Peyer's patch (tissue), 4 donors: ENCODE results near the gene ADAMTS18.

Experiments
- CTCF ChIP-seq, 6 experiments: fragments of 450-650 bp in 4 of 6; fragments of 200-600 bp in 2 of 6; sonication (generic) in 1 of 6; IDR thresholded peaks; one replicate each; pipeline ENCODE4 v1.5.1; 2017 to 2019; ENCODE audit warnings: antibody characterized with exemption in 6 of 6, mild to moderate bottlenecking in 3 of 6, moderate library complexity in 1 of 6
- POLR2A ChIP-seq, 2 donors: fragments of 450-650 bp; IDR thresholded peaks; one replicate each; pipeline ENCODE4 v1.5.1; 2017; ENCODE audit warnings: antibody characterized with exemption in 2 of 2, mild to moderate bottlenecking in 2 of 2, moderate library complexity in 2 of 2

GRCh38 chr16:77467821-77468335, 33.0 kb upstream of the ADAMTS18 start:
- TF ChIP-seq CTCF (IDR thresholded peaks at IDR 0.05) (no peak), POLR2A (IDR thresholded peaks at IDR 0.05) (no peak)
